Stimulated activated CD4-positive, alpha-beta T cell treated with anti-CD3 and anti-CD28 coated beads, Interleukin-12 subunit alpha, Interleukin-12 subunit beta, amount 100 ng/mL, for 48 hours (primary cell): ENCODE results near the gene C1orf94.
"Not testable (repeated sequence)": the region's sequence is repeated elsewhere in the genome, so short reads cannot be mapped to it uniquely, and the experiment has no call there.

Experiments
- DNase-seq, 3 donors: peaks; one replicate each; pipeline ENCODE4 v3.0.0-alpha.2; 2020; ENCODE audit warnings: low read depth in 2 of 3, low spot score in 1 of 3

Gene C1orf94

GRCh38 chr1:34164771-34165391 lies 11.8 kb upstream of the C1orf94 start, which contains the start of gene CSMD2:
Gene CSMD2 (minus strand): TSS chr1:34165230. CDS start chr1:34165097, 133 bp downstream.
- no peak for DNase-seq

- DNase-seq: no peak
Measured at GRCh38 chr1:34165422-34165921, 11.2 kb upstream of the C1orf94 start.

- no peak for DNase-seq
Measured at GRCh38 chr1:34166191-34166624, 10.5 kb upstream of the C1orf94 start.

GRCh38 chr1:34166625-34167361 lies 9.9 kb upstream of the C1orf94 start:
- DNase-seq: no peak

GRCh38 chr1:34167389-34167788 lies 9.3 kb upstream of the C1orf94 start:
- no peak for DNase-seq

GRCh38 chr1:34175744-34176143 lies 963 bp upstream of the C1orf94 start:
- DNase-seq: no peak

- DNase-seq: no peak
Measured at GRCh38 chr1:34178072-34178471, 1.4 kb downstream of the C1orf94 start.

GRCh38 chr1:34183381-34183780 lies 6.7 kb downstream of the C1orf94 start:
- DNase-seq: not testable (repeated sequence)

GRCh38 chr1:34186741-34187494 lies 10.2 kb downstream of the C1orf94 start:
- no peak for DNase-seq

- DNase-seq: no peak
Measured at GRCh38 chr1:34188418-34188817, 11.7 kb downstream of the C1orf94 start.

- no peak for DNase-seq
Measured at GRCh38 chr1:34188985-34189384, 12.3 kb downstream of the C1orf94 start.

- no peak for DNase-seq
Measured at GRCh38 chr1:34190692-34191091, 14.0 kb downstream of the C1orf94 start.

- DNase-seq: no peak
Measured at GRCh38 chr1:34192621-34193020, 15.9 kb downstream of the C1orf94 start.

GRCh38 chr1:34199927-34200326 lies 23.2 kb downstream of the C1orf94 start:
- no peak for DNase-seq

- no peak for DNase-seq
Measured at GRCh38 chr1:34212673-34213072, 36.0 kb downstream of the C1orf94 start.

- no peak for DNase-seq
Measured at GRCh38 chr1:34213956-34214355, 37.2 kb downstream of the C1orf94 start.

GRCh38 chr1:34231441-34231840 lies 54.7 kb downstream of the C1orf94 start:
- DNase-seq: no peak

GRCh38 chr1:34235594-34235993 lies 58.9 kb downstream of the C1orf94 start:
- DNase-seq: no peak

- no peak for DNase-seq
Measured at GRCh38 chr1:34236089-34236488, 59.4 kb downstream of the C1orf94 start.

- no peak for DNase-seq
Measured at GRCh38 chr1:34237151-34237815, 60.6 kb downstream of the C1orf94 start.

GRCh38 chr1:34245967-34246366 lies 69.3 kb downstream of the C1orf94 start:
- DNase-seq: no peak
